ENCODE data around the gene NEU4. TPM values are rescaled to one million over a fixed set of nuclear protein-coding genes. Genes with fewer than 3 reads are reported as not detected.

The NEU4 gene
- total RNA-seq, 1 experiment from 2014 or later: not detected

- in situ Hi-C loops (cut with HindIII; ENCODE audit: low pct_unique_long_range_greater_than_20kb, low sequenced_read_pairs): no loop called here
- no peak for DNase-seq (ENCODE audit: low read depth, low spot score)
Observed at GRCh38 chr2:241808051-241808720, 807 bp upstream of the NEU4 start.

GRCh38 chr2:241809383-241810306, 652 bp downstream of the NEU4 start:
- in situ Hi-C loops (cut with HindIII; ENCODE audit: low pct_unique_long_range_greater_than_20kb, low sequenced_read_pairs): no loop called here
- no peak for DNase-seq (ENCODE audit: low read depth, low spot score)

- in situ Hi-C loops (cut with HindIII; ENCODE audit: low pct_unique_long_range_greater_than_20kb, low sequenced_read_pairs): no loop called here
- DNase-seq (ENCODE audit: low read depth, low spot score): no peak
Observed at GRCh38 chr2:241810307-241811200, 1.6 kb downstream of the NEU4 start.

GRCh38 chr2:241811201-241811951, 2.4 kb downstream of the NEU4 start:
- DNase-seq (ENCODE audit: low read depth, low spot score): no peak
- in situ Hi-C loops (cut with HindIII; ENCODE audit: low pct_unique_long_range_greater_than_20kb, low sequenced_read_pairs): no loop called here

GRCh38 chr2:241811952-241812729, 3.1 kb downstream of the NEU4 start:
- in situ Hi-C loops (cut with HindIII; ENCODE audit: low pct_unique_long_range_greater_than_20kb, low sequenced_read_pairs): no loop called here
- no peak for DNase-seq (ENCODE audit: low read depth, low spot score)

- in situ Hi-C loops (cut with HindIII; ENCODE audit: low pct_unique_long_range_greater_than_20kb, low sequenced_read_pairs): no loop called here
- no peak for DNase-seq (ENCODE audit: low read depth, low spot score)
Observed at GRCh38 chr2:241812730-241813643, 4.0 kb downstream of the NEU4 start.

GRCh38 chr2:241813644-241814392, 4.8 kb downstream of the NEU4 start:
- no peak for DNase-seq (ENCODE audit: low read depth, low spot score)
- in situ Hi-C loops (cut with HindIII; ENCODE audit: low pct_unique_long_range_greater_than_20kb, low sequenced_read_pairs): no loop called here

GRCh38 chr2:241814393-241814642, 5.3 kb downstream of the NEU4 start:
- in situ Hi-C loops (cut with HindIII; ENCODE audit: low pct_unique_long_range_greater_than_20kb, low sequenced_read_pairs): no loop called here
- no peak for DNase-seq (ENCODE audit: low read depth, low spot score)

- no peak for DNase-seq (ENCODE audit: low read depth, low spot score)
- in situ Hi-C loops (cut with HindIII; ENCODE audit: low pct_unique_long_range_greater_than_20kb, low sequenced_read_pairs): no loop called here
Observed at GRCh38 chr2:241814643-241815476, 5.9 kb downstream of the NEU4 start.

GRCh38 chr2:241815477-241816430, 6.8 kb downstream of the NEU4 start:
- in situ Hi-C loops (cut with HindIII; ENCODE audit: low pct_unique_long_range_greater_than_20kb, low sequenced_read_pairs): no loop called here

GRCh38 chr2:241816431-241817121, 7.6 kb downstream of the NEU4 start:
- in situ Hi-C loops (cut with HindIII; ENCODE audit: low pct_unique_long_range_greater_than_20kb, low sequenced_read_pairs): no loop called here
- DNase-seq (ENCODE audit: low read depth, low spot score): no peak

More at GRCh38 chr2:241815477-241816430, 6.8 kb downstream of the NEU4 start:
- no peak for DNase-seq (ENCODE audit: low read depth, low spot score)

GRCh38 chr2:241817126-241817820, 8.3 kb downstream of the NEU4 start:
- DNase-seq (ENCODE audit: low read depth, low spot score): no peak
- in situ Hi-C loops (cut with HindIII; ENCODE audit: low pct_unique_long_range_greater_than_20kb, low sequenced_read_pairs): no loop called here

All from SK-MEL-5 (cell line).